Mesendoderm (in vitro differentiated cells): ENCODE results near the gene SFMBT1.
A peak's percentile ranks its signal among the peaks of the same experiment; 100 is the strongest.

Experiments
- DNase-seq: peaks from one replicate; pipeline ENCODE4 v3.0.0; 2013
- H2AK5ac ChIP-seq: 2 replicates; pipeline ENCODE4 v1.6.1; 2013; ENCODE audit warnings: low read length, inconsistent platforms
- H2BK120ac ChIP-seq: 2 replicates; pipeline ENCODE4 v1.6.1; 2013; ENCODE audit warnings: low read depth, mild to moderate bottlenecking, low read length, moderate library complexity, mixed read lengths
- H2BK15ac ChIP-seq: replicated peaks from 2 replicates; pipeline ENCODE4 v1.6.1; 2013; ENCODE audit warnings: low read depth, mild to moderate bottlenecking, moderate library complexity
- H2BK5ac ChIP-seq: 2 replicates; pipeline ENCODE4 v1.6.1; 2013; ENCODE audit warnings: low read length, inconsistent platforms
- H3K18ac ChIP-seq: 2 replicates; pipeline ENCODE4 v1.6.1; 2013; ENCODE audit warnings: mild to moderate bottlenecking, low read length, mixed read lengths
- H3K23ac ChIP-seq: one replicate; pipeline ENCODE4 v1.6.1; 2013; ENCODE audit warnings: low read length
- H3K27ac ChIP-seq: 2 replicates; pipeline ENCODE4 v1.5.1; 2013; ENCODE audit warnings: low read depth, mild to moderate bottlenecking, inconsistent platforms, low read length, moderate library complexity
- H3K27me3 ChIP-seq: 2 replicates; pipeline ENCODE4 v1.6.1; 2013; ENCODE audit warnings: low read length, control low read depth, mild to moderate bottlenecking, inconsistent platforms; ENCODE audit not compliant: insufficient read depth, poor library complexity
- H3K36me3 ChIP-seq: 2 replicates; pipeline ENCODE4 v1.6.1; 2013; ENCODE audit warnings: low read length, inconsistent platforms; ENCODE audit not compliant: control insufficient read depth, insufficient read depth
- H3K4ac ChIP-seq: one replicate; pipeline ENCODE4 v1.6.1; 2013; ENCODE audit warnings: low read depth, mild to moderate bottlenecking, low read length, moderate library complexity
- H3K4me1 ChIP-seq: 2 replicates; pipeline ENCODE4 v1.6.1; 2013; ENCODE audit warnings: low read depth, low read length, inconsistent platforms; ENCODE audit not compliant: control insufficient read depth
- H3K4me2 ChIP-seq: 2 replicates; pipeline ENCODE4 v1.6.1; 2013; ENCODE audit warnings: low read length
- H3K4me3 ChIP-seq: 2 replicates; pipeline ENCODE4 v1.5.1; 2013; ENCODE audit warnings: mild to moderate bottlenecking, low read length
- H3K56ac ChIP-seq: one replicate; pipeline ENCODE4 v1.6.1; 2013; ENCODE audit warnings: low read length
- H3K79me1 ChIP-seq: 2 replicates; pipeline ENCODE4 v1.6.1; 2013; ENCODE audit warnings: low read length, inconsistent platforms
- H3K79me2 ChIP-seq: 2 replicates; pipeline ENCODE4 v1.6.1; 2013; ENCODE audit warnings: mild to moderate bottlenecking, low read length; ENCODE audit not compliant: control insufficient read depth, insufficient read depth
- H3K9ac ChIP-seq: 2 replicates; pipeline ENCODE4 v1.6.1; 2013; ENCODE audit warnings: low read length, inconsistent platforms
- H4K5ac ChIP-seq: one replicate; pipeline ENCODE4 v1.6.1; 2013; ENCODE audit warnings: low read length
- H4K8ac ChIP-seq: one replicate; pipeline ENCODE4 v1.6.1; 2013; ENCODE audit warnings: low read depth, mild to moderate bottlenecking, control low read depth, low read length, moderate library complexity
- WGBS: extraction: QIAGEN DNeasy Blood & Tissue Kit; methylation state at CpG from one replicate; pipeline ENCODE4 v1.1.7; 2013; ENCODE audit warnings: low lambda C conversion rate, missing lambda C conversion rate; ENCODE audit not compliant: insufficient coverage; ENCODE audit errors: extremely low coverage; 5-methylcytosine and 5-hydroxymethylcytosine counted together

The SFMBT1 gene

DNA sequence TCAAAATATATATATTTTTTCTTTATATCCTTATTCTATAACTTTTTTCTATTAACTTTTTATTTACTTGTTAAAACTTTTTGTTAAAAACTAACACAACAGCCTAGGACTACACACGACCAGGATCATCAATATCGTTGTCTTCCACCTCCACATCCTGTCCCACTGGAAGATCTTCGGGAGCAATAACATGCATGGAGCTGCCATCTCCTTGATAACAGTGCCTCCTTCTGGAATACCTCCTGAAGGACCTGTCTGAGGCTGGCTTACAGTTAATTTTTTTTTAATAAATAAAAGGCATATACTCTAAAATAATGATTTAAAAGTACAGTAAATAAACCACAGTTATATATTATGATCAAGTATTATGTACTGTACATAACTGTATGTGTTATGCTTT, 58.9 kb downstream of the SFMBT1 start:
- Histone ChIP-seq H2AK5ac (no peak overlapping the region), H3K27me3 (no peaks in the 10 kb centered on the region), H3K9ac (no peak overlapping the region), H4K8ac (no peak overlapping the region), H3K36me3 (no peaks in the 10 kb centered on the region), H2BK15ac (no peak overlapping the region), H4K5ac (no peak overlapping the region), H3K79me1 (no peaks in the 10 kb centered on the region), H2BK120ac (no peak overlapping the region), H3K79me2 (no peaks in the 10 kb centered on the region), H2BK5ac (no peak overlapping the region), H3K4ac (no peak overlapping the region), H3K4me2 (no peak overlapping the region), H3K23ac (no peak overlapping the region), H3K4me3 (no peak overlapping the region), H3K4me1 (no peaks in the 10 kb centered on the region), H3K56ac (no peak overlapping the region), H3K27ac (no peak overlapping the region), H3K18ac (no peak overlapping the region)
- 100% methylated on average over 1 of the region's 3 CpGs for WGBS
- peak; percentile 61 for DNase-seq

DNA sequence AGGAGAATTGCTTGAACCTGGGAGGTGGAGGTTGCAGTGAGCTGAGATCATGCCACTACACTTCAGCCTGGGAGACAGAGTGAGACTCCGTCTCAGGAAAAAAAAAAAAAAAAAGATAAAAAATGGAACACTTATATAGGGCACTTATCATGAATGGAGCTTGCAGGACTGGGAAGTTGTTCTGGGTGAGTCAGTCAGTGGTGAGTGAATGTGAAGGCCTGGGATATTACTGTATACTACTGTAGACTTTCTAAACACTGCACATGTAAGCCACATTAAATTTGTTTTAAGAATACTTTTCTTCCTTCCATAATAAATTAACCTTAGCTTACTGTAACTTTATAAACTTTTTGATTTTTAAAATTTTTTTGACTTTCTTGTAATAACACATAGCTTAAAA, 59.8 kb downstream of the SFMBT1 start:
- H3K4ac ChIP-seq: no peak overlapping the region
- no peak overlapping the region for H3K27ac ChIP-seq
- no peak overlapping the region for H2BK15ac ChIP-seq
- H3K4me2 ChIP-seq: no peak overlapping the region
- H3K18ac ChIP-seq: no peak overlapping the region
- H3K9ac ChIP-seq: no peak overlapping the region
- H3K23ac ChIP-seq: no peak overlapping the region
- no peaks in the 10 kb centered on the region for H3K36me3 ChIP-seq
- H2BK5ac ChIP-seq: no peak overlapping the region
- no peak overlapping the region for H3K4me3 ChIP-seq
- H2AK5ac ChIP-seq: no peak overlapping the region
- no peak overlapping the region for H3K56ac ChIP-seq
- no peaks in the 10 kb centered on the region for H3K79me2 ChIP-seq
- H3K4me1 ChIP-seq: no peaks in the 10 kb centered on the region
- H4K5ac ChIP-seq: no peak overlapping the region
- H3K79me1 ChIP-seq: no peaks in the 10 kb centered on the region
- no CpG with 5 or more reads among the region's 1 CpG for WGBS
- H4K8ac ChIP-seq: no peak overlapping the region
- no peak overlapping the region for H2BK120ac ChIP-seq
- no peaks in the 10 kb centered on the region for H3K27me3 ChIP-seq
- no peak for DNase-seq

DNA sequence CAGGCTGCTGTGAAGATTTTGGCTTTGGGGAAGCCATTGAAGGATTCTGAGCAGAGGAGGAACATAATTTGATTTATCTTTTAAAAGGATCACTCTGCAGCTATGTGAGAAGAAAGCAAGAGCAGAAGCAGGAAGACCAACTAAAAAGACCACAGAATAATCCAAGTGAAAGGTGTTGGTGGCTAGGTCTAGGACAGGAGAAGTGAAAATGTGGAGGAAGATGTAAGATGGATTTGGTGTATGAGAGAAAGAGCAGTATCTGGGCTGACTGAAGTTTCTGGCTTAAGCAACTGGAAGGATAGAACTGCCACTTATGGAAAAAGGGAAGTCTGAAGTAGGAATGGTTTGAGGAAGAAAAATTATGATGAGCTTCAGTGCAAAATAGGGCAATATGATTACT, 62.0 kb downstream of the SFMBT1 start:
- Histone ChIP-seq H3K23ac (no peak overlapping the region), H2BK15ac (no peak overlapping the region), H3K4ac (no peak overlapping the region), H3K9ac (no peak overlapping the region), H3K36me3 (no peaks in the 10 kb centered on the region), H2AK5ac (no peak overlapping the region), H3K56ac (no peak overlapping the region), H2BK5ac (no peak overlapping the region), H3K4me3 (no peak overlapping the region), H3K4me1 (no peaks in the 10 kb centered on the region), H3K79me1 (no peaks in the 10 kb centered on the region), H4K8ac (no peak overlapping the region), H3K27me3 (no peaks in the 10 kb centered on the region), H3K18ac (no peak overlapping the region), H3K79me2 (no peaks in the 10 kb centered on the region), H3K4me2 (no peak overlapping the region), H2BK120ac (no peak overlapping the region), H4K5ac (no peak overlapping the region), H3K27ac (no peak overlapping the region)
- no peak for DNase-seq

DNA sequence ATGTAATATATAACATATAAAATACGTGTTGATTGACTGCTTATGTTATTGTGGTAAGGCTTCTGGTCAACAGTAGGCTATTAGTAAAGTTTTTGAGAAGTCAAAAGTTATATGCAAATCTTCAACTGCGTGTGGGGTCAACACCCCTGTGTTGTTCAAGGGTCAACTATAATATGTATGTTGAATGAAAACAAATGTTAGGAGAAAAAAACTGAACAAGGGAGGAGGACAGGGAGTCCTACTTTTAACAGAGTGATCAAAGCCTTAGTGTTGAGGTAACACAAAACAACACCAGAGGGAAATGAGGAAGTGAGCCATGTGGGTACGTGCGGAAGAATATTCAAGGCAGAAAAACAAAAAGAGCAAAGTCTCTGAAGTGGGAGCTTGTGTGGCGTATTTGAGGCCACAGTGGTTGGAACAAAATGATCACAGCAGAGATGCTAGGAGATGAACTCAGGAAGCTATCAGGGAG, 62.5 kb downstream of the SFMBT1 start:
- H3K4me1 ChIP-seq: no peaks in the 10 kb centered on the region
- H2BK5ac ChIP-seq: no peak overlapping the region
- H2BK120ac ChIP-seq: no peak overlapping the region
- no peak overlapping the region for H3K4ac ChIP-seq
- H4K8ac ChIP-seq: no peak overlapping the region
- no peak overlapping the region for H2BK15ac ChIP-seq
- H3K9ac ChIP-seq: no peak overlapping the region
- no peak overlapping the region for H3K4me2 ChIP-seq
- no peak overlapping the region for H3K56ac ChIP-seq
- no peaks in the 10 kb centered on the region for H3K27me3 ChIP-seq
- H3K27ac ChIP-seq: no peak overlapping the region
- H3K18ac ChIP-seq: no peak overlapping the region
- no peaks in the 10 kb centered on the region for H3K79me2 ChIP-seq
- no peak overlapping the region for H4K5ac ChIP-seq
- DNase-seq: no peak
- no peak overlapping the region for H3K23ac ChIP-seq
- H3K36me3 ChIP-seq: no peaks in the 10 kb centered on the region
- WGBS: no CpG with 5 or more reads among the region's 5 CpGs
- no peaks in the 10 kb centered on the region for H3K79me1 ChIP-seq
- H3K4me3 ChIP-seq: no peak overlapping the region
- no peak overlapping the region for H2AK5ac ChIP-seq

DNA sequence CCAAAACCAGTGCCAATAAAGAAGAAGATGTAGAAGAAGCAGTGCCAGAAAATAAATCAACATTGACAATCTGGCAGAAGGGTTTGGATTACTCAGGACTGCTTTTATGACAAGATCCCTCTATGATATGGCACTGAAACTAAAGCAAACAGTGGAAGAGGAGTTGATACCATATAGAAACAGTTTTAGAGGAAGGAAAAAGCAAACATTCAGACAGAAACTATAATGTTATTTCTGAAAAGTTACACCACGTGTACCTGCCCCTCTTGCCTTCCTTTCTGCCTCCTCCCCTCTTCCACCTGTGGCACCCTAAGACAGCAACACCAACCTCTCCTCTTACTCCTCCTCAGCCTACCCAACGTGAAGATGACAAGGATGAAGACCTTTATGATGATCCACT, 63.0 kb downstream of the SFMBT1 start:
- no peak overlapping the region for H2BK120ac ChIP-seq
- no peak overlapping the region for H3K4ac ChIP-seq
- H2AK5ac ChIP-seq: no peak overlapping the region
- no peak overlapping the region for H3K56ac ChIP-seq
- no peak overlapping the region for H4K5ac ChIP-seq
- H3K9ac ChIP-seq: no peak overlapping the region
- no peaks in the 10 kb centered on the region for H3K79me1 ChIP-seq
- H3K4me3 ChIP-seq: no peak overlapping the region
- no peak overlapping the region for H2BK15ac ChIP-seq
- H2BK5ac ChIP-seq: no peak overlapping the region
- no peaks in the 10 kb centered on the region for H3K79me2 ChIP-seq
- no CpG with 5 or more reads among the region's 2 CpGs for WGBS
- DNase-seq: no peak
- no peak overlapping the region for H3K4me2 ChIP-seq
- H3K18ac ChIP-seq: no peak overlapping the region
- no peak overlapping the region for H3K27ac ChIP-seq
- no peak overlapping the region for H4K8ac ChIP-seq
- no peaks in the 10 kb centered on the region for H3K36me3 ChIP-seq
- H3K27me3 ChIP-seq: no peaks in the 10 kb centered on the region
- no peak overlapping the region for H3K23ac ChIP-seq
- H3K4me1 ChIP-seq: no peaks in the 10 kb centered on the region

DNA sequence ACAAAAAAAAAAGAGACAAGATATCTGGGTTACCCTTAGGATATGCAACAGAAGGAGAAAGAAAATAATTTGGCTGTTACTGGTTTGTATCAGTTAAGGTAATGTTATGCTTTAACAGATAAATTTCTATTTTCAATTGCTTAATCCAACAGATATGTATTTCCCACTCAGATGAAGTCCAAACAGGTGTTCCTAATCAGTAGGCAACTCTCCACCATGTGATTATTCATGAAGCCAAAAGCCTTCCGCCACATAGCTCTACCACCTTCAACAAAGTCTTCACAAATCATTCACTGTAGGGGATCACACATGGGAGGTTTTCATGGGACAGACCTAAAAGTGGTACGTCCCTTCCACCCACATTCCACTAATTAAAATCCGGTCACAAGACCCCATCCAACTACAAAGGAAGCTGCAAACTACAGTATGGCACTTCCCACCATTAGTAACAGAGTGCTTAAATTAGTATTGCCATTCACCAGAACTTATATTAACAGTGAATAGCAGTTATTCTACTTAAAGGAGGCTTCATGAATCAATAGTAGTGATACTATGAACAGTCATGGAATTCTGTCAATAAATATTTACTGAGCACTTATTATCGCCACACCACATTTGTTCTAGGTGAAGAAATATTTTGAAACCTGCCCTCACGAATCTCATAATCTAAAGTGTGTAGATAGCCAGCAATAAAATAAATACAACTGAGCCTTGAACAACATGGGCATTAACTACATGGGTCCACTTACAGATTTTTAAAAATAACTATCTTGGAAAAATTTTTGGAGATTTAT, 66.5 kb downstream of the SFMBT1 start:
- Histone ChIP-seq H3K4me2 (no peak overlapping the region), H3K27ac (no peak overlapping the region), H3K79me1 (no peaks in the 10 kb centered on the region), H2BK120ac (no peak overlapping the region), H2BK5ac (no peak overlapping the region), H3K18ac (no peak overlapping the region), H3K27me3 (no peaks in the 10 kb centered on the region), H3K36me3 (no peaks in the 10 kb centered on the region), H4K5ac (no peak overlapping the region), H3K4me1 (no peaks in the 10 kb centered on the region), H3K79me2 (no peaks in the 10 kb centered on the region), H4K8ac (no peak overlapping the region), H3K56ac (no peak overlapping the region), H3K4ac (no peak overlapping the region), H3K4me3 (no peak overlapping the region), H3K23ac (no peak overlapping the region), H2BK15ac (no peak overlapping the region), H2AK5ac (no peak overlapping the region), H3K9ac (no peak overlapping the region)
- no CpG with 5 or more reads among the region's 5 CpGs for WGBS
- DNase-seq: no peak
